DMS153 treated with DMSO at 0.1 percent for 48 hours (cell line): ENCODE results near the gene CDH4.

ENCODE experiments used
- DNase-seq: peaks from one replicate; lab custom pipeline; 2025; ENCODE audit not compliant: unreplicated experiment; lab: John Stamatoyannopoulos, UW

The CDH4 gene

GRCh38 chr20:61548069-61548468 lies 296.0 kb downstream of the CDH4 start:
- no peak for DNase-seq

- no peak for DNase-seq
Measured at GRCh38 chr20:61549865-61550264, 297.8 kb downstream of the CDH4 start.

DNA sequence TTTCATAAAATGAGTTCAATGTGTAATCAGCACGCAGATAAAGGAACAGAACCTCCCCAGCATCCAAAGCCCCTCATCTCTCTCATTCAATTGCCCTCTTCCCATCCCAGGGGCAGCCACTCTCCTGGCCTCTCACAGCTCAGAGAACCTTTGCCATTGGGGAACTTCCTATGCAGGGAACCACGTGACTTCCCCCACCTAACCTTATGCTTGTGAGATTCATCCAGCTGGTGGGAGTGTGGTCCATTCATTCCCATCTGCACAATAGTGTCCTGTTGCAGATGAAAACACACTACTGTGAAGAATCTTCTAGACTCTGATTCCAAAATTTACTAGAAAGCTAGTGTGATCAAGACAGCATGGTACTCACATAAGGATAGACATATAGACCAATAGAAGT lies 299.3 kb downstream of the CDH4 start:
- no peak for DNase-seq

- DNase-seq = no peak
Measured at GRCh38 chr20:61554617-61555016, 302.6 kb downstream of the CDH4 start.

DNA sequence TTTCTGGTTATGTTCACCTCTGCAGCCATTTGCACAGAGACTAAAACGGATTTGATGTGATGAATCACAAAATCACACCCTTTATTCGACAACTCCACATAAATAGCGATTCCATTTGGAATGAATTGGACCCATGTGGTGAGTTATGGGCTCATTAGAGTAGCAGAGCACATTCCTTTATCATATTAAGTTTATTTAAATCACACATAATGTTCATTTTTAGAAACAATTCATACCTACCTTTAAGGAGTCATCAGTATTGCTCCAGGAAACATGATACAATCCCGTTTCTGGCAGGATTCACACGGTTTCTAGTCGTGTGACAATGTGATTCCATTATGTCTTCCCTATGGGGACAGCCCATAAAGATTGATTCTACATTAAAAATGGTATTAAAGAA lies 303.5 kb downstream of the CDH4 start:
- no peak for DNase-seq

DNA sequence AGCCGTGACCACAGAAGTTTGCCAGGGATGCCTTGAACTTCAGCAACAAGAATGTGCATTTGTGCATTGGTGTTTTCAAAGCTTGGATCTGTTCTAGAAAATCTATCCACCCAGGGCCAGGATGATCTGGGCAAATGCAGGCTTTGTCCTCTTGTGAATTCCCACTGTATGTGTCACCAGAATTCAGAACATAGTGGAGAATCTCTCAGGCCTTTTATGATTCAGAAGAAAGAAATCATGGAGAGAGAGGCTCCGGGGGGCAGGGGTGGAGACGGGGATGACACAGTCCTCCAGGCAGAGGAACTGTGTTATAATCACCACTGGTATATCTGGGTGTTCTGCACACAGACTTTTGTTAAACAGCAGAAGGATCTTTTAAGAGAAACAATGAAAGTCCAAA lies 304.1 kb downstream of the CDH4 start:
- DNase-seq = no peak

DNA sequence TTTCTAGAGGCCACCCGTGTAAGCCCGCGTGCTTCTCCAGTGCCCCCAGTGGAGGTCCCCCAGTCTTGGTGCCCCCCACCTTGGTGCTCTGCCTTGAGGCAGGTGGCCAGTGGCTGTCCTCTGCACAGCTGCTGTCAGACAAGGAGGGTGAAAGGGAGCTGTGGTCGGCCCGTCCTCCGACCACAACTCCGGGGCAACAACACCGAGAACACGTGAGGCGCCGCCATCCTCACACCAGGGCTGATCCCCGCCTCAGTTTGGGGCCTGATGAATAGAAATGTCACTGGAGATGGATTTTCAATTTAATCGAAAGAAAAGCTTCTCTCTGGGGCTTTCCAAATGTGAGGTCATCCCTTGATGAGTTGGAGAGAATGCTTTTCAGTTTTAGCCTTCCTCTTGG lies 304.6 kb downstream of the CDH4 start:
- no peak for DNase-seq

- DNase-seq = no peak
Measured at GRCh38 chr20:61557621-61558020, 305.6 kb downstream of the CDH4 start.

DNA sequence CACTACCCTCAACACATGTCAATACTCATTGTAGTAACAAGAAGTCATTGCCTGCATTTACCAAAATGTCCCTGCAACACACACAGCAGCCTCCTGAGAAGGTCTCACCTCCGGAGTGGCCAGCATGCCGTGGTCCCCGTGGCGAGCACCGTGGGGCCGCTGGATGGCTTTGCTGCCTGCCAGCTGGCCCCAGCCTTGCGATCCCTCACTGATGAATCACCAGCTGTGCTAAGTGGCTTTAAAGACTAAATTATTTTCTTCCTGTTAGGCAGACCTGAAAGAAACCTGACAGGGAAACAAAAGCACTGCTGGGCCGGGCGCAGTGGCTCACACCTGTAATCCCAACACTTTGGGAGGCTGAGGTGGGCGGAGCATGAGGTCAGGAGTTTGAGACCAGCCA lies 306.7 kb downstream of the CDH4 start:
- no peak for DNase-seq

DNA sequence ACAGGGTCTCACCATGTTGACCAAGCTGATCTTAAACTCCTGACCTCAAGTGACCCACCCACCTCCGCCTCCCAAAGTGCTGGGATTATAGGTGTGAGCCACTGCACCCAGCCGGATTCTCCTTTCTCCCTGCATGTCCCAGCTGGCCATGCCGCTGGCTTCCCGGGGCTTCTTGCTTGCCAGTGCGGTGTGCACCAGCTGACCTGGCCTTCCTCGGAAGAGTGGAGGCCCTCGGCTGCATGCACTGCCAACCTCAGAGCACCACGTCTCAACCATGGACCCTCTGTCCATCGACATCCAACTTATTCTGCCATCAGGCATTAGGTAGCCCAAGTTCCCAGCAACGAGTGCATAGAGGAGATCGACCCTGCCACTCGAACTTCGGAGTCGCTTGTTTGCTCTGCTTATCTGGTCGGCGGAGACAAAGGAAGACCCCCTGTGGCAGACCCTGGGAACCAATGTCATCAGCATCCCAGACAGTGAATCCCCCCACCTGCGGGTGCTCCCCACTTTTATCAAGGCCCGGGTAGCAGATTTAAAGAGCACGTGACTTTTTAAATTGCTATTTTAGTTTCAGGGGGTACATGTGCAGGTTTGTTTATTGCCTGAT lies 307.8 kb downstream of the CDH4 start:
- no peak for DNase-seq

DNA sequence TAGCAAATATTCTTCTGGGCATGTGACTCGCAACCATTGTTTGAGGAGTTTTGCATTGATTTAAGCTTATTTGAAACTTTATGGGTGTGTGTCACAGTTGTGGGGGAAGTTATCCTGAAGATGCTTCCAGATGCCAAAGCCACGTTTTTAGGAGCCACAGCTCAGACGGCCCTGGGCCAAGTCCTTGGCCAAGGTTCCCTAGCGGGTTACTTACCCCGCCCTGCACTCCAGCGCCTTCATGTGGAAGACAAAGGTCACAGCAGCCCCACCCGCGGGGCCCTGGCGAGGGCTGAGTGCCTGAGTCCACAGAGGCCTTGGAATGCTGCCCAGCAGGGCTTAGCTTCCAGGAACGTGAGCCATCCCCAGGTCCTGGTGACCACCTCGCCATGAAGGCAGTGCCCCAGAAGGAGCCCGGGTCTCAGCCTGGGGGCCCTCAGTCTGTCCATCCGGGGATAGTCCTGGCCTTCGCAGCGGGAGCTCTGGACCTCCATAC lies 308.3 kb downstream of the CDH4 start:
- DNase-seq = no peak

DNA sequence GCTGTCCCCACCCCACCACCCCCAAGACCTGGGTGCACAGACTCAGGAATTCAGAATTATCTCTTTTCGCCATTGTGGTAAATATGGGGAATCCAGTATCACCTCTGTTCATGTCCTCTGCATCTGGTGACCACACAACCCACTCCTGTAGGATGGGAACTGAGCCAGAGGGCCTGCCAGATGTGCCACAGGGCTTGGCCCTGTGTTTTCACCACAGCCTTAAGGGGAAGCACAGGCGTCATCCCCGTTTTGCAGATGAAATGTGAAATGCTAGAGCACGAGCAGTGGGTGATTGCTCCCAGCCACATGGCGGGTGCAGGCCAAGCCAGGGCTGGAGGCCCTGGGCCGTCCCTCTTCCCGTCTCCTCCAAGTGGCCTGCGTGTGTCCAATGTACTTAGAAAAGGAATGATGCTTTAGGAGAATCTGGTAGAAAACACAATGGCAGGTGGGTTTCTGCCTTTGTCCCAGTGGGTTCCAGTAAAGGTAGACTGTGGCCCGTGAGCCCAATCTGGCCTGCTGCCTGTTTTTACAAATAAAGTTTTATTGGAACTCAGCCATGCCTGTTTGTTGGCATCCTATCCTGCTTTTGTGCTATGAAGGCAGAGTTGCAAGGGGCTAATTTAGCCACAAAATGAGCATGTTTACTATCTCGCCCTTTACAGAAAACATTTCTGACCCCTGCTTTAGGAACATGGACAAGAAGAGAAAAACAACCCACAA lies 309.2 kb downstream of the CDH4 start:
- no peak for DNase-seq

DNA sequence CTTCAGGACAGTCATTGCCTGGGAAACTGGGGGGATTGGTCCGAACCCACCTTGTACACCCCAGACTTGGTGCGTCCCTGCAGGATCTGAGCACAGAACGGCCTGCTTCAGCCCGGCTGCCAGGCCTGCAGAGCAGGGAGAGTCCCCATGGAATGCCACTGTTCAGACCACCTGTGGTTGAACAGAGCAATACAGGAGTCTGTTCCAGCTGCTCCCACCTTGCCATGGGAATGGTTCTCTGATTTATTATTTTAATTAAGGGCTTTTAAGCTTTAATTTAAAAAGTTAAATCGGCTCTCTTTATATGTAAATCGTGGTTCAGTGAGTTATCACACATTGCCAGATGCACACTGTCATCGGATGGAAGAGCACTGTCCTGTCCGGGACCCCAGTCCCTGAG lies 310.4 kb downstream of the CDH4 start:
- DNase-seq = no peak

- no peak for DNase-seq
Measured at GRCh38 chr20:61562897-61563504, 310.9 kb downstream of the CDH4 start.

GRCh38 chr20:61564628-61565027 lies 312.6 kb downstream of the CDH4 start:
- no peak for DNase-seq

- no peak for DNase-seq
Measured at GRCh38 chr20:61565791-61566190, 313.7 kb downstream of the CDH4 start.

DNA sequence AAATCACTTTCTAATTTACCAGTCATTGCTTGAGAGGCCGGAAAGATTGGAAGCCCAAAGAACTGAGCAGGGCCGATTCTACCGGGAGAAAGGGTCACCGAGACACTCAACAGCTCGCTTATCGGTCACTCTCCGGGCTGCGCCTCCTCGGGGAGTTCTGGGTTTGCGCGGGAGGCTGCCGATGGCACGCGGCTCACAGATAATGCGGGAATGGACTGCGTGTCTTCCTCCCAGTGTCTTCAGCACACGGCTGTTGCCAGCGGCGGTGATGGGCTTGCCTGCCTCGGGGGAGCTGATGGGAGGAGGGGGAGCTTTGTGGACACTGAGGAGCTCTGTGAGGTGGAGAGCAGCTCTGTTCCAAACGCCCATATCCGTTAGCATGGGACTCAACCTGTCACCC lies 314.6 kb downstream of the CDH4 start:
- no peak for DNase-seq

GRCh38 chr20:61567204-61567603 lies 315.1 kb downstream of the CDH4 start:
- no peak for DNase-seq

GRCh38 chr20:61569825-61570224 lies 317.8 kb downstream of the CDH4 start:
- DNase-seq = no peak

GRCh38 chr20:61570646-61571195 lies 318.7 kb downstream of the CDH4 start:
- no peak for DNase-seq

DNA sequence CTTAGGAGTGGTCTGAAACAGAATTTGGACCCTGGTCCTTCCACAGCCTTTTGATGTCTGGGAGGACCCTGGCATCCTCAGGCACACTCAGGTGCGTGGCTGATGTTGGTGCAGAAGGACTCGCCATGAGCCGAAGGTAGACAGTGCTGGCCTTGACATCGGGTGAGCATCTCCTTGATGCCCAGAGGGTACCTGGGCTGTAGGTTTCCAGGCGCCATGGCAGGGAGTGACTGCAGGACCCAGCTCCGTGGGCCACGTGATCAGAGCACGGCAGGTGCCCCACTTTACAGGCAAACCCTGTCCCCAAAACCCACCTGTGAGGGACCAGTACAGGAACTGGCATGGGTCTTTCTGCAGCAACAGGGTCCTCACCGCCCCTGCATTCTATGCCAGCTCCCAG lies 319.2 kb downstream of the CDH4 start:
- DNase-seq = no peak
